Prostate gland (tissue), 2 donors: ENCODE results near the gene TTYH1. TPM values are rescaled to one million over a fixed set of nuclear protein-coding genes. Genes with fewer than 3 reads are reported as not detected.

Experiments used
- DNase-seq: peaks from one replicate; pipeline ENCODE4 v3.0.0-alpha.2; 2019; ENCODE audit warnings: low spot score
- H3K27ac ChIP-seq, 2 donors: fragments of 200-600 bp; sonication (generic); 2 replicates each; pipeline ENCODE4 v1.5.1; 2017 to 2019
- H3K27me3 ChIP-seq: fragments of 200-600 bp; sonication (generic); replicated peaks from 2 replicates; pipeline ENCODE4 v1.5.1; 2019; ENCODE audit not compliant: insufficient read depth
- H3K36me3 ChIP-seq, 2 donors: fragments of 200-600 bp; sonication (generic); 1 replicate in 1 of 2; 2 replicates in 1 of 2; pipeline versions ENCODE4 v1.5.1 to v1.8.1; 2017 to 2019
- H3K4me1 ChIP-seq: fragments of 200-600 bp; sonication (generic); replicated peaks from 2 replicates; pipeline ENCODE4 v1.5.1; 2019
- H3K4me3 ChIP-seq, 2 donors: fragments of 200-600 bp; sonication (generic); 2 replicates each; pipeline ENCODE4 v1.5.1; 2017 to 2019
- H3K9me3 ChIP-seq: fragments of 200-600 bp; sonication (generic); 2 replicates; pipeline ENCODE4 v1.5.1; 2017
- POLR2A ChIP-seq: fragments of 450-650 bp; IDR thresholded peaks from one replicate; pipeline ENCODE4 v1.6.1; 2016; ENCODE audit warnings: antibody characterized with exemption, mild to moderate bottlenecking
- POLR2AphosphoS5 ChIP-seq: sonication (generic); formaldehyde crosslinking; IDR thresholded peaks from one replicate; pipeline ENCODE4 v1.6.1; 2017; ENCODE audit warnings: antibody characterized with exemption
- WGBS: methylation state at CpG from one replicate; pipeline ENCODE4 v1.1.5; 2018; 5-methylcytosine and 5-hydroxymethylcytosine counted together
- intact Hi-C: fragments of 100-400 bp; cut with DNase I; formaldehyde crosslinking; loops from one replicate; pipeline ENCODE4 v1.14.2; 2022
- total RNA-seq, 2 donors: library from RNA; depleted of rRNA; stranded (reverse); fragments of >200 nt; gene quantifications; one replicate each; pipeline ENCODE4 v1.1.0, GENCODE V29; 2016
- TF ChIP-seq, protein P1 (sequence below), 4 experiments: fragments of 200-600 bp in 2 of 4; fragments of 450-650 bp in 2 of 4; sonication (generic) in 2 of 4; IDR thresholded peaks; 1 replicate in 3 of 4; 2 replicates in 1 of 4; pipeline ENCODE4 v1.5.1; 2016 to 2019; ENCODE audit warnings: antibody characterized with exemption in 4 of 4, mild to moderate bottlenecking in 2 of 4, moderate library complexity in 2 of 4

The TTYH1 gene
- total RNA-seq, 2 donors from 2014 or later: 1.8 to 136 TPM

DNA sequence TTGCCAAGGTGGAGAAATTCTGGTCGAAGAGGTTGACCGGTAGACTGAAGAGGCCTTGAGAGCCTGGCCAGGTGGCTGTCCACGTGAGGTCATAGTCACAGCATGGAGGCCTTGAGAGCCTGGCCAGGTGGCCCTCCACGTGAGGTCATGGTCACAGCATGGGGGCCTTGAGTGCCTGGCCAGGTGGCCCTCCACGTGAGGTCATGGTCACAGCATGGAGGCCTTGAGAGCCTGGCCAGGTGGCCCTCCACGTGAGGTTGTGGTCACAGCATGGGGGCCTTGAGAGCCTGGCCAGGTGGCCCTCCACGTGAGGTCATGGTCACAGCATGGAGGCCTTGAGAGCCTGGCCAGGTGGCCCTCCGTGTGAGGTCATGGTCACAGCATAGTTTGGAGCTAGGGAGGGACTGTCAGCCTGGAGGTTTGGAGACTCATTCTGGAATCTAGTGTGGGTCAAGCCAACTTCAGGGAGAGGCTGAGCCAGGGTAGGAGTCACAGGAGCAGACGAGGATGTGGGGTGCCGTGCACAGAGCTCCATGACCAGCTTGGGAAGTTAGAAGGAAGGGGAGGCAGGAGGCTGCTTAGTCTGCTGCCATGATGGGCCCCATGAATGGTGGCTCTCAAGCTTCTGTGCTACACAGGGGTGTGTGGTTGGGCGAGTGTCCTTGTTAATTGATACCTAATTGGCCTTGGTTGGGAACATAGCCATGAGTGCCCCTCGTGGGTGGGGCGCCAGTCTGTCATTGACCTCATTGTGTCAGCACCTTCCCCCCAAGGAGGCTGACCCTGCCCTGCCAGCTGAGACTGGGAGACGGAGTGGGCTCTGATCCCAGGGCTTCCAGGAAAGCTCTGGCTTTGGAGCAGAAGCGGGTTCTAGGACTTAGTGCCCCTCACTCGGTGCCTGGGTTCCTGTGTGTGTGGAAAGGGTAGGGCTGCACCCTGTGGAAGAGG is 44.3 kb downstream of the TTYH1 start:
- intact Hi-C loops: no loop called here
- H3K27me3 ChIP-seq: no peaks in the 10 kb centered on the region
- H3K36me3 ChIP-seq: peaks cover 38 to 43% of the 10 kb centered on the region in 2 donors
- H3K27ac ChIP-seq: no peak overlapping the region
- H3K4me3 ChIP-seq: no peak overlapping the region
- peaks cover 6% of the 10 kb centered on the region for H3K4me1 ChIP-seq
- WGBS: 78% methylated on average over 16 of the region's 16 CpGs
- no peak for DNase-seq
- TF ChIP-seq, protein P1, sequence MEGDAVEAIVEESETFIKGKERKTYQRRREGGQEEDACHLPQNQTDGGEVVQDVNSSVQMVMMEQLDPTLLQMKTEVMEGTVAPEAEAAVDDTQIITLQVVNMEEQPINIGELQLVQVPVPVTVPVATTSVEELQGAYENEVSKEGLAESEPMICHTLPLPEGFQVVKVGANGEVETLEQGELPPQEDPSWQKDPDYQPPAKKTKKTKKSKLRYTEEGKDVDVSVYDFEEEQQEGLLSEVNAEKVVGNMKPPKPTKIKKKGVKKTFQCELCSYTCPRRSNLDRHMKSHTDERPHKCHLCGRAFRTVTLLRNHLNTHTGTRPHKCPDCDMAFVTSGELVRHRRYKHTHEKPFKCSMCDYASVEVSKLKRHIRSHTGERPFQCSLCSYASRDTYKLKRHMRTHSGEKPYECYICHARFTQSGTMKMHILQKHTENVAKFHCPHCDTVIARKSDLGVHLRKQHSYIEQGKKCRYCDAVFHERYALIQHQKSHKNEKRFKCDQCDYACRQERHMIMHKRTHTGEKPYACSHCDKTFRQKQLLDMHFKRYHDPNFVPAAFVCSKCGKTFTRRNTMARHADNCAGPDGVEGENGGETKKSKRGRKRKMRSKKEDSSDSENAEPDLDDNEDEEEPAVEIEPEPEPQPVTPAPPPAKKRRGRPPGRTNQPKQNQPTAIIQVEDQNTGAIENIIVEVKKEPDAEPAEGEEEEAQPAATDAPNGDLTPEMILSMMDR (IDR thresholded peaks at IDR 0.05): no peak
- TF ChIP-seq POLR2A (no peak), POLR2AphosphoS5 (no peak)
- H3K9me3 ChIP-seq: no peaks in the 10 kb centered on the region

DNA sequence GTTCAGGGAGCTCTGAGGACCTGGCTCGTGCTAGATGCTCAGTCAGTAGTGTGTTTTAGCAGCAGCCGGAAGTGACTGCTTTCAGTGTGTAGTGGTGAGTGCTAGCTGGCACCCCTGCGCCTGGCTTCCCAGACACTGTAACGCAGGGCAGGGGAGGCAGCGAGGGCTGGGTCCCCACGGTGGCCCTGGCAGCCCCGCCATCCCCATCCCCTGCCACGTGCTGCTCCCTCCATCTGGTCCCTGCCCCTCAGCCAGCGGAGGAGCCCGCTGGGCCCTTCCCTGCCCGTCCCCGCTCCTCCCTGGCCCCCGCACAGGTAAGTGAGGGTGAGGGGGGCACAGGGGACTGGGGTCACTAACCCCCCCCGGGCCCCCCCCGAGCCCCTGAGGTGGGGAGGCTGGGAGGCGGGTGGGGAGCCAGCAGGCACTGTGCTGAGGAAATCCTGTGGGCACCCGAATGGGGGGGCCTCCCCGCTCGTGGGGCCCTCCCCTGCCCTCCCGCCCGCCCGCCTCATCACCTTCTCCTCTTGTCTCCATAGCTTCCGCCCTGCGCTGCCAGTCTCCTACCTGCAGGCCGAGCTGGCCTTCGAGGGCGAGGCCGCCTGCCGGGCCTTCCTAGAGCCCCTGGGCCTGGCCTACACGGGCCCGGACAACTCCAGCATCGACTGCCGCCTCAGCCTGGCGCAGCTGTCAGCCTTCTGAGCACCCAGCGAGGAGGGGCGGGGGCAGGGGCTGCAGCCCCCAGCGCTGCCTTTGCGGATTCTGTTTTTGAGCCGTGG is 45.2 kb downstream of the TTYH1 start:
- intact Hi-C loops: no loop called here
- Histone ChIP-seq H3K36me3 (peaks cover 31 to 36% of the 10 kb centered on the region in 2 donors), H3K9me3 (no peaks in the 10 kb centered on the region), H3K4me3 (no peak overlapping the region), H3K27ac (peak overlapping the region in 1 of 2 donors; percentile 98), H3K27me3 (no peaks in the 10 kb centered on the region), H3K4me1 (peaks cover 6% of the 10 kb centered on the region)
- no peak for DNase-seq
- TF ChIP-seq POLR2AphosphoS5 (no peak), POLR2A (no peak)
- TF ChIP-seq, protein P1 (IDR thresholded peaks at IDR 0.05): no peak
- WGBS: 74% methylated on average over 17 of the region's 39 CpGs

DNA sequence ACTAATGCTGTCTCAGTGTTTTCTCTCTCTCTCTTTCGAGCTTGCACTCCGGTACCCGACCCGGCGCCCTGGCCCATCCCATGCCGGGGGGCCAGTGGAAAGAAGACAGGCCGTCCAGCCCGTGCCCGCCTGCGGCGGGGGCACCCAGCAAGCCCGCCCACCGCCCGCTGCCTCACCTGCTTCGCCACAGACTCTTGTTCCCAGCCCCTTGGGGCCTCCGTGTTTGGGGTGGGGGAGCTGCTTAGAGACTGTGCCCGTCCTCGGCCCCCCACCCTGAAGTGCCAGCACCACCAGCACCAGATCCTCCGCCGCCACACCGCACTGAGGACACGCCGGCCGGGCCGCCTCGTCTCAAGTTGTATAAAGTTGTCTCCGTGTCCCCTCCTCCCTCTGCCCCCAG is 45.9 kb downstream of the TTYH1 start:
- TF ChIP-seq, protein P1 (IDR thresholded peaks at IDR 0.05): no peak
- TF ChIP-seq POLR2AphosphoS5 (no peak), POLR2A (no peak)
- peaks cover 6% of the 10 kb centered on the region for H3K4me1 ChIP-seq
- no peak for DNase-seq
- peaks cover 25 to 28% of the 10 kb centered on the region in 2 donors for H3K36me3 ChIP-seq
- intact Hi-C loops: no loop called here
- H3K27me3 ChIP-seq: no peaks in the 10 kb centered on the region
- peak overlapping the region; percentile 97 to 98 for H3K27ac ChIP-seq
- WGBS: 69% methylated on average over 27 of the region's 27 CpGs
- no peaks in the 10 kb centered on the region for H3K9me3 ChIP-seq
- no peak overlapping the region for H3K4me3 ChIP-seq

DNA sequence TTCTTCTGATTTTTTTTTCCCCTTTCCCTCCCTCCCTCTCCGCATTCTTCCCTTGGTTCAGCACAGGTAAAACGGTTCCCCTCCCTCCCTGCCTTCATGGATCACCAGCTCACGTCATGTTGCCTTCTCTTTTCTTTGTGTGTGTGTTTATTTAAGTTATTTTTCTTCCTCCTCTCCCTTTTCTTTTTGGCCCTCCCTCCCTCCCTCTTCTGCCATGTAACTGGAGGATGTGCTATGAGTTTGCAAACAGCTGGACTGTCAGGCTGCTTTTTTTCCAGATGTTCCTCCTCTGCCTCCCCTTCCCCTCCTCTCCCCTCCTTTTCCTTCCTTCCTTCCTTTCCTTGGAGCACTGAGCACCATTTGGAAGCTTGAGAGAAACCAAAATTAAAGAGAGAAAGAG is 46.3 kb downstream of the TTYH1 start:
- DNase-seq: no peak
- 30% methylated on average over 3 of the region's 3 CpGs for WGBS
- Histone ChIP-seq H3K36me3 (peaks cover 21 to 24% of the 10 kb centered on the region in 2 donors), H3K4me3 (peak overlapping the region in 1 of 2 donors; percentile 83), H3K9me3 (no peaks in the 10 kb centered on the region), H3K4me1 (peaks cover 6% of the 10 kb centered on the region), H3K27me3 (no peaks in the 10 kb centered on the region), H3K27ac (peak overlapping the region; percentile 97 to 98)
- intact Hi-C loops: no loop called here
- TF ChIP-seq, protein P1 (IDR thresholded peaks at IDR 0.05): no peak
- TF ChIP-seq POLR2AphosphoS5: no peak
- no peak for TF ChIP-seq POLR2A
